ENCODE measurements around the gene TXK.

- TF ChIP-seq CTCF (IDR thresholded peaks at IDR 0.05; ENCODE audit: insufficient read depth, low read length, poor library complexity, severe bottlenecking) = no peak
- TF ChIP-seq EZH2phosphoT487 (conservative IDR thresholded peaks at IDR 0.05; ENCODE audit: low read length) = no peak
Measured at GRCh38 chr4:48178931-48179330, 44.9 kb upstream of the TXK start.
